MM.1S (cell line): ENCODE results near the gene CNTNAP2.

Source experiments
- DNase-seq: peaks from one replicate; pipeline ENCODE4 v3.0.0-alpha.2; 2015
- H2AFZ ChIP-seq: fragments of 300-600 bp; sonication (generic); 2 replicates; pipeline ENCODE4 v1.6.0; 2016; ENCODE audit warnings: antibody characterized with exemption, low read length
- H3F3A ChIP-seq: fragments of 300-600 bp; sonication (generic); 2 replicates; pipeline ENCODE4 v1.6.1; 2016; ENCODE audit warnings: mild to moderate bottlenecking, antibody characterized with exemption, low read length, moderate library complexity, mixed read lengths; ENCODE audit not compliant: insufficient read depth
- H3K27ac ChIP-seq: fragments of 300-600 bp; sonication (generic); 2 replicates; pipeline ENCODE4 v1.5.1; 2016; ENCODE audit warnings: mild to moderate bottlenecking, low read length
- H3K27me3 ChIP-seq: fragments of 300-600 bp; sonication (generic); replicated peaks from 2 replicates; pipeline ENCODE4 v1.6.0; 2016; ENCODE audit warnings: low read length; ENCODE audit not compliant: insufficient read depth
- H3K36me3 ChIP-seq: fragments of 300-600 bp; sonication (generic); replicated peaks from 2 replicates; pipeline ENCODE4 v1.6.1; 2016; ENCODE audit warnings: mild to moderate bottlenecking, low read length, mixed read lengths; ENCODE audit not compliant: insufficient read depth
- H3K4me1 ChIP-seq: fragments of 300-600 bp; sonication (generic); 2 replicates; pipeline ENCODE4 v1.6.1; 2016; ENCODE audit warnings: low read length, mixed read lengths
- H3K4me2 ChIP-seq: fragments of 300-600 bp; sonication (generic); 2 replicates; pipeline ENCODE4 v1.6.0; 2016; ENCODE audit warnings: low read depth, low read length
- H3K4me3 ChIP-seq: fragments of 300-600 bp; sonication (generic); 2 replicates; pipeline ENCODE4 v1.5.1; 2016; ENCODE audit warnings: low read length, mixed read lengths
- H3K79me2 ChIP-seq: fragments of 300-600 bp; sonication (generic); 2 replicates; pipeline ENCODE4 v1.6.1; 2016; ENCODE audit warnings: mixed run types, low read length, mixed read lengths
- H3K9ac ChIP-seq: fragments of 300-600 bp; sonication (generic); 2 replicates; pipeline ENCODE4 v1.6.1; 2016; ENCODE audit warnings: low read length, mixed read lengths
- H3K9me2 ChIP-seq: fragments of 300-600 bp; sonication (generic); replicated peaks from 2 replicates; pipeline ENCODE4 v1.6.1; 2016; ENCODE audit warnings: mild to moderate bottlenecking, low read length, mixed read lengths; ENCODE audit not compliant: insufficient read depth
- H3K9me3 ChIP-seq: fragments of 300-600 bp; sonication (generic); replicated peaks from 2 replicates; pipeline ENCODE4 v1.6.1; 2016; ENCODE audit warnings: mild to moderate bottlenecking, low read length, mixed read lengths; ENCODE audit not compliant: insufficient read depth
- H4K20me1 ChIP-seq: fragments of 300-600 bp; sonication (generic); 2 replicates; pipeline ENCODE4 v1.6.1; 2016; ENCODE audit warnings: mild to moderate bottlenecking, low read length, moderate library complexity, mixed read lengths; ENCODE audit not compliant: insufficient read depth
- EZH2 ChIP-seq: fragments of 300-600 bp; sonication (generic); optimal IDR thresholded peaks from 2 replicates; pipeline ENCODE3; 2017; ENCODE audit warnings: low read depth, mild to moderate bottlenecking, antibody characterized with exemption, low read length, mixed read lengths
- EZH2phosphoT487 ChIP-seq: fragments of 300-600 bp; sonication (generic); IDR thresholded peaks from 2 replicates; pipeline ENCODE4 v1.6.1; 2018; ENCODE audit warnings: antibody characterized with exemption, low read length
- TF ChIP-seq, protein P1 (sequence below): fragments of 300-600 bp; sonication (generic); IDR thresholded peaks from 2 replicates; pipeline ENCODE4 v1.5.1; 2016; ENCODE audit warnings: antibody characterized with exemption, low read length, mixed read lengths

Gene CNTNAP2

DNA sequence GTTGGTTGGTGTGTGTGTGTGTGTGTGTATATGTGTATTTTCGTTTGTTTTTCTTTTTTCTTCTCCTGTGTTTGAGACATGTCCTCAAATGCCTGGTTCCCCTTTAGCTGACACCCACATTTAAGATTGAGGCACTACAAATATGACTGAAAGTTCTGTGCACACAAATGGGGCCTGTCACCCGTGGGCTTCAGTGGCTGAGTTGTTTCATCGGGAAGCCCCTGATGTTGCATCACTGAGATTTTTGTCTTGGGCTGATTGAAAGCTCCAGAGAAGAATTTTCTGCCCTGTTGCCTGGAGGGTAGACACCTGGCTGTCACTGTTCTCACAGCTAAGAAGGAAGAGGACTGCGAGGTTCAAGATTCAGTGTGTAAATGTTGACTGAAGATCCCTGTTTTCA lies 2190.2 kb downstream of the CNTNAP2 start:
- Histone ChIP-seq H3K9me2 (no peaks in the 10 kb centered on the region), H3K4me1 (peaks cover 19% of the 10 kb centered on the region), H3K9ac (no peak overlapping the region), H3K27me3 (no peaks in the 10 kb centered on the region), H3K4me2 (no peak overlapping the region), H2AFZ (no peak overlapping the region), H3K4me3 (no peak overlapping the region), H3K79me2 (no peaks in the 10 kb centered on the region), H4K20me1 (no peaks in the 10 kb centered on the region), H3K9me3 (no peaks in the 10 kb centered on the region), H3F3A (peaks cover 8% of the 10 kb centered on the region), H3K36me3 (no peaks in the 10 kb centered on the region), H3K27ac (no peak overlapping the region)
- no peak for DNase-seq
- TF ChIP-seq, protein P1, sequence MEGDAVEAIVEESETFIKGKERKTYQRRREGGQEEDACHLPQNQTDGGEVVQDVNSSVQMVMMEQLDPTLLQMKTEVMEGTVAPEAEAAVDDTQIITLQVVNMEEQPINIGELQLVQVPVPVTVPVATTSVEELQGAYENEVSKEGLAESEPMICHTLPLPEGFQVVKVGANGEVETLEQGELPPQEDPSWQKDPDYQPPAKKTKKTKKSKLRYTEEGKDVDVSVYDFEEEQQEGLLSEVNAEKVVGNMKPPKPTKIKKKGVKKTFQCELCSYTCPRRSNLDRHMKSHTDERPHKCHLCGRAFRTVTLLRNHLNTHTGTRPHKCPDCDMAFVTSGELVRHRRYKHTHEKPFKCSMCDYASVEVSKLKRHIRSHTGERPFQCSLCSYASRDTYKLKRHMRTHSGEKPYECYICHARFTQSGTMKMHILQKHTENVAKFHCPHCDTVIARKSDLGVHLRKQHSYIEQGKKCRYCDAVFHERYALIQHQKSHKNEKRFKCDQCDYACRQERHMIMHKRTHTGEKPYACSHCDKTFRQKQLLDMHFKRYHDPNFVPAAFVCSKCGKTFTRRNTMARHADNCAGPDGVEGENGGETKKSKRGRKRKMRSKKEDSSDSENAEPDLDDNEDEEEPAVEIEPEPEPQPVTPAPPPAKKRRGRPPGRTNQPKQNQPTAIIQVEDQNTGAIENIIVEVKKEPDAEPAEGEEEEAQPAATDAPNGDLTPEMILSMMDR, result no peak
- TF ChIP-seq EZH2 (no peak), EZH2phosphoT487 (no peak)

DNA sequence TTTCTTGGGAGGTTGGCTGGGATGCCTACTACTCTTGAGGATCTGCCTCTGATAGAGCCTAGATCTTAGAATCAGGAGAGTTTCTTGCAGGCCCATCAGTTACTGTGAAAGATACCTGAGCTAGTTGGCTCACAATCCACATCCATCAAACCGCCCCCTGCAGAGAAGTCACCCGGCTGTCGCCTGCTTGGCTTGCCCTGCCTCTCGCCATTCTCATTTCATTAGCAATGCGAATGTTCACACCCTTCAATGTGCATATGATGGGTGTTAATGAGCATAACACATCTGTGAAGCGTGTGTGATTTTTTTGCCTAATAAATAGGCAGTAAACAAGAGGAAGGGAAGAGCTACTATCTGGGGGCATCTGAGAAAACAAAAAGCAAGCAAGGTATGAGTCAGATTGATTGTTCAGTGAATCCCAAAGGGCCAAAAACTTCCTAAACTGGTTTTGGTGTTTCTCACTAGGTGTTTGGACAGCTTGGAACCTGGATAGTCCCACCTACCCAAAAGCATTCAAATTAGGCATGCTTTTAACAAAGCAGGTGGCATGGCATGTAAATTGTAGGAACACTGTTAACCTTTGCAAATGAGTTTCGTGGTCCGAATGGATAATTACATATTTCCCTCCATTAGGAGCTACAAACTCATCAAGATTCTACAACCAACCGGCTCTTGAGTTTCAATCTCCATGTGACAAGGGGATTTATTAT lies 2201.7 kb downstream of the CNTNAP2 start:
- Histone ChIP-seq H3K4me2 (no peak overlapping the region), H3K9ac (no peak overlapping the region), H3K4me1 (no peaks in the 10 kb centered on the region), H3K36me3 (no peaks in the 10 kb centered on the region), H3K4me3 (no peak overlapping the region), H4K20me1 (no peaks in the 10 kb centered on the region), H3K27ac (no peak overlapping the region), H3K27me3 (no peaks in the 10 kb centered on the region), H3F3A (no peaks in the 10 kb centered on the region), H3K9me3 (no peaks in the 10 kb centered on the region), H3K79me2 (no peaks in the 10 kb centered on the region), H3K9me2 (no peaks in the 10 kb centered on the region), H2AFZ (no peak overlapping the region)
- no peak for TF ChIP-seq EZH2phosphoT487
- TF ChIP-seq EZH2, result no peak
- TF ChIP-seq, protein P1, result no peak
- DNase-seq, result no peak

DNA sequence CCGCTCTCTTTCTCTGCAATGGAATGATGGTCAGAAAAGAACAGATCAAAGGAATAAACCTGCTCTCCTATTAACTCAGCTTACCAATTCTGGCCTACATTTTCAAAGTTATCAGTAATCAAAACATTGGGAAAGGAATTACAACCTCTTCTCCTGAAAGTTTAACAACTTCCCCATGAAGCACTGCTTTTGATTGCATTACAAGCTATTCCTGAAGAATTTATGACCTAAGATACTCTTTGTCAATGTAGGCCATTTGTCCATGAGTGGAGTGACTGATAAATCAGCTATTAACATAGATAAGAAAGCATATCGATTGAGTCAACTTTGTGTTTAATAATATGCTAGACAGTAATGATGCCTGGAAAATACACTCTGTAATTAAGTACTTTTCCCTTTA lies 2202.2 kb downstream of the CNTNAP2 start:
- Histone ChIP-seq H4K20me1 (no peaks in the 10 kb centered on the region), H3K4me1 (no peaks in the 10 kb centered on the region), H3K4me3 (no peak overlapping the region), H3K9me3 (no peaks in the 10 kb centered on the region), H3K9ac (no peak overlapping the region), H3K27me3 (no peaks in the 10 kb centered on the region), H3K27ac (no peak overlapping the region), H3K9me2 (no peaks in the 10 kb centered on the region), H2AFZ (no peak overlapping the region), H3F3A (no peaks in the 10 kb centered on the region), H3K36me3 (no peaks in the 10 kb centered on the region), H3K79me2 (no peaks in the 10 kb centered on the region), H3K4me2 (no peak overlapping the region)
- TF ChIP-seq EZH2phosphoT487, result no peak
- TF ChIP-seq, protein P1, result no peak
- no peak for DNase-seq
